GM23338 (cell line): ENCODE measurements around the gene CYP4F22. TPM values are rescaled to one million over a fixed set of nuclear protein-coding genes. Genes with fewer than 3 reads are reported as not detected.

Experiments used
- ATAC-seq: fragments of 200-7000 bp; cut with Tn5 transposase; 3 replicates; pipeline ENCODE4 v1.9.1; 2020
- DNase-seq: peaks from one replicate; pipeline ENCODE4 v3.0.0-alpha.2; 2015; ENCODE audit warnings: low spot score
- H2AFZ ChIP-seq: fragments of 200-600 bp; sonication (generic); 2 replicates; pipeline ENCODE4 v1.8.0; 2016; ENCODE audit warnings: antibody characterized with exemption, mild to moderate bottlenecking, moderate library complexity
- H3F3A ChIP-seq: fragments of 200-600 bp; sonication (generic); replicated peaks from 2 replicates; pipeline ENCODE4 v1.8.0; 2017; ENCODE audit warnings: antibody characterized with exemption, mixed run types, low read depth
- H3K27ac ChIP-seq: fragments of 200-600 bp; sonication (generic); 2 replicates; pipeline ENCODE4 v1.6.1; 2016; ENCODE audit warnings: low read depth
- H3K27me3 ChIP-seq: fragments of 200-600 bp; sonication (generic); 2 replicates; pipeline ENCODE4 v1.8.0; 2016; ENCODE audit warnings: mild to moderate bottlenecking, mixed run types, moderate library complexity; ENCODE audit not compliant: insufficient read depth
- H3K36me3 ChIP-seq: fragments of 200-600 bp; sonication (generic); 2 replicates; pipeline ENCODE4 v1.8.0; 2016; ENCODE audit warnings: mild to moderate bottlenecking; ENCODE audit not compliant: insufficient read depth
- H3K4me1 ChIP-seq: fragments of 200-600 bp; sonication (generic); 2 replicates; pipeline ENCODE4 v1.8.0; 2016; ENCODE audit warnings: mild to moderate bottlenecking, moderate library complexity; ENCODE audit not compliant: insufficient read depth
- H3K4me2 ChIP-seq: fragments of 200-600 bp; sonication (generic); 2 replicates; pipeline ENCODE4 v1.7.1; 2017; ENCODE audit warnings: mixed run types
- H3K4me3 ChIP-seq: fragments of 200-600 bp; sonication (generic); 2 replicates; pipeline ENCODE4 v1.6.1; 2016; ENCODE audit warnings: mixed run types
- H3K79me2 ChIP-seq: fragments of 200-600 bp; sonication (generic); replicated peaks from 2 replicates; pipeline ENCODE4 v1.8.0; 2017; ENCODE audit warnings: mild to moderate bottlenecking; ENCODE audit not compliant: insufficient read depth
- H3K9me2 ChIP-seq: fragments of 200-600 bp; sonication (generic); 2 replicates; pipeline ENCODE4 v1.8.0; 2017; ENCODE audit not compliant: insufficient read depth
- H4K20me1 ChIP-seq: fragments of 200-600 bp; sonication (generic); replicated peaks from 2 replicates; pipeline ENCODE4 v1.8.0; 2017; ENCODE audit warnings: mild to moderate bottlenecking; ENCODE audit not compliant: insufficient read depth
- H3K27ac Mint-ChIP-seq: 2 replicates; pipeline ENCODE4 v1.8.0; 2020; ENCODE audit warnings: inconsistent platforms, mild to moderate bottlenecking, moderate library complexity, mixed read lengths
- H3K27me3 Mint-ChIP-seq: 3 replicates; pipeline ENCODE4 v1.8.0; 2022; ENCODE audit warnings: low read depth, mild to moderate bottlenecking, moderate library complexity, mixed read lengths, inconsistent platforms; ENCODE audit not compliant: insufficient read depth, poor library complexity
- H3K36me3 Mint-ChIP-seq: 3 replicates; pipeline ENCODE4 v1.8.0; 2021; ENCODE audit warnings: low read depth, mild to moderate bottlenecking, inconsistent platforms, moderate library complexity, mixed read lengths
- H3K4me1 Mint-ChIP-seq: 3 replicates; pipeline ENCODE4 v1.8.0; 2020; ENCODE audit warnings: mild to moderate bottlenecking, inconsistent platforms, mixed read lengths
- H3K4me3 Mint-ChIP-seq: 3 replicates; pipeline ENCODE4 v1.8.0; 2021; ENCODE audit warnings: moderate library complexity, mild to moderate bottlenecking, inconsistent platforms, mixed read lengths
- H3K9me3 Mint-ChIP-seq: 3 replicates; pipeline ENCODE4 v1.8.0; 2020; ENCODE audit warnings: moderate library complexity, mild to moderate bottlenecking, inconsistent platforms, mixed read lengths
- CTCF ChIP-seq, 2 experiments: fragments of 200-600 bp in 1 of 2; sonication (generic) in 1 of 2; conservative IDR thresholded peaks; 2 replicates each; pipeline versions ENCODE4 v1.5.1 to v1.6.1; 2016 to 2017; ENCODE audit warnings: antibody characterized with exemption in 2 of 2, low read depth in 2 of 2, mild to moderate bottlenecking in 2 of 2, moderate library complexity in 1 of 2
- REST ChIP-seq: IDR thresholded peaks from one replicate; pipeline ENCODE4 v1.6.1; 2018; ENCODE audit warnings: antibody characterized with exemption; ENCODE audit not compliant: unreplicated experiment
- polyA plus RNA-seq: library from polyadenylated mRNA; unstranded; fragments of >200 nt; fragmentation: Nextera tagmentation; extraction: Ambion mirVana; gene quantifications from 2 replicates; pipeline ENCODE4 v1.2.1, GENCODE V29; 2016
- total RNA-seq: library from RNA; depleted of rRNA; stranded (reverse); fragments of >200 nt; shearing (Covaris generic); gene quantifications from 2 replicates; pipeline ENCODE4 v1.2.3, GENCODE V29; 2014

CYP4F22 gene
- total and polyA plus RNA-seq, 2 experiments from 2014 or later = 0.24 to 1.5 TPM

DNA sequence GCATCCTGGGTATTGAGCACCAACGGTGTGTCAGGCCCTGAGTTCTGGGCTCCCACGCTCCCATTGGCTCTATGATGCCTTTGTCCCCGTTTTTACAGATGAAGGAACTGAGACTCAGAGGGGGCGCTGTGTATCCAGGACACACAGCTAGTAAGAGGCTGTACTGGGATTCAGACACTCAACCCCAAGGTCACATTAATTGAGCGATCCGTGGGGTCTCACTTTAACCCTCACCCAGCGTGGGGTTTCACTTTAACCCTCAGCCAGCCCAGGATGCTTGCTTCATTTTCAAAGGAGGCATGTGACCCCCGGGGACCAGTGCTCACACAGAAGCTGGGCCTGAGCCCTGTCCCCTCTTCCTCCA lies 42.6 kb downstream of the CYP4F22 start:
- peak overlapping the region; percentile 67; the same call in 1 of the 2 replicates for H3K4me2 ChIP-seq

More for the DNA sequence above, 42.6 kb downstream of the CYP4F22 start:
- Mint-ChIP-seq H3K27ac (no peak overlapping the region), H3K4me3 (no peak overlapping the region), H3K4me1 (peaks cover 2% of the 10 kb centered on the region; the same call in 2 of the 3 replicates), H3K27me3 (peaks cover 14% of the 10 kb centered on the region), H3K9me3 (peaks cover 62% of the 10 kb centered on the region), H3K36me3 (peaks cover 23% of the 10 kb centered on the region)
- Histone ChIP-seq H3K4me1 (no peaks in the 10 kb centered on the region), H3K36me3 (no peaks in the 10 kb centered on the region), H3K79me2 (no peaks in the 10 kb centered on the region), H3K27ac (no peak overlapping the region), H3K4me3 (peak overlapping the region; percentile 50), H3K27me3 (no peaks in the 10 kb centered on the region), H3F3A (no peaks in the 10 kb centered on the region), H3K9me2 (no peaks in the 10 kb centered on the region), H2AFZ (peak overlapping the region; percentile 83), H4K20me1 (no peaks in the 10 kb centered on the region)
- ATAC-seq (peak; percentile 18), DNase-seq (peak; percentile 27)
- no peak for TF ChIP-seq REST
- peak; percentile 20 to 39; a peak in 3 of 4 replicates for TF ChIP-seq CTCF (conservative IDR thresholded peaks at IDR 0.05; ENCODE audit: low read depth in 2 of 2)
